Coronary artery (tissue), 2 donors: ENCODE results near the gene CACNA1C.

ENCODE experiments used
- DNase-seq: peaks from one replicate; pipeline ENCODE4 v3.0.0-alpha.2; 2017; ENCODE audit warnings: low spot score
- H3K27ac ChIP-seq, 2 donors: fragments of 200-600 bp; sonication (generic); one replicate each; pipeline ENCODE4 v1.5.1; 2016 to 2019
- H3K4me3 ChIP-seq: fragments of 200-600 bp; sonication (generic); 2 replicates; pipeline ENCODE4 v1.5.1; 2016; ENCODE audit warnings: mild to moderate bottlenecking, moderate library complexity
- TF ChIP-seq, protein P1 (sequence below): fragments of 200-600 bp; sonication (generic); IDR thresholded peaks from one replicate; pipeline ENCODE4 v1.5.1; 2019; ENCODE audit warnings: antibody characterized with exemption

CACNA1C gene

DNA sequence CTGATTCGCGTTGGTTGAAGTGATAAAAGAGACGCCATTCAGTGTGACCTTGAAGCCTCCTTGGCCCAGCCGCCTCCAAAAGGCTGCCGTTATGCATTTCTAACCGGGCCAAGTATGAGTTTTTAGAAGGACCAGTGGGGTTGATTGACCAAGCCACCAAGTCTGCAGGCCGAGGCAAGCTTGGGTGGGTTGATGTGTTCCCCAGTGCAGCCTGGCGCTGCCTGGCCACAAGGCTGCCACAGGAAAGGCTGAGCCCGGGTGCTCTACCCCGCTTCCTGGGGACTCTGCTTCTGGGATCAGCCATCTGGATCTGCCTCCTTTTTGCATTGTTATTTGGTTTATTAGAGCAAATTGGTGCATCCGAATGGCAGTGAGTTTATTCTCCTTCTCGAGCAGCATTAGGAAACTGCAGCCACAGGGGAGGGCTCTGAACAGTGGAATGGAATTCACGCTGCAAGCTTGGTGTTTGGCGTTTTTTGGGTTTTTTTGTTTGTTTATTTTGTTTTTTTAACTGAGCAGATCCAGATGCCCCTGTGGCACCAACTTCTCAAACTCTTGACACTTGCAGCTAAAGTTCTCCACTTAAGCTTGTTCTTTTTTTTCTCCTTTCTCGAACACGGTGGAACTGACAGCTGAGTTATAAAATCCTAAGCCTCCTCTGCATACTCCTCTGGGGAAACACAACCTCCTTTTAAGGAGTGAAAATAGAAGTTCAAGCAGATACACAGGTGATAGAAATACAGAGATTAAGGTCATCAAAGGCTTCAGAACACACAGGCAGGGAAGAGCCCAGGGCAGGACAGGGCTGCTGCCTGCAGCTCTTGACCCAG, 596.6 kb downstream of the CACNA1C start:
- TF ChIP-seq, protein P1, sequence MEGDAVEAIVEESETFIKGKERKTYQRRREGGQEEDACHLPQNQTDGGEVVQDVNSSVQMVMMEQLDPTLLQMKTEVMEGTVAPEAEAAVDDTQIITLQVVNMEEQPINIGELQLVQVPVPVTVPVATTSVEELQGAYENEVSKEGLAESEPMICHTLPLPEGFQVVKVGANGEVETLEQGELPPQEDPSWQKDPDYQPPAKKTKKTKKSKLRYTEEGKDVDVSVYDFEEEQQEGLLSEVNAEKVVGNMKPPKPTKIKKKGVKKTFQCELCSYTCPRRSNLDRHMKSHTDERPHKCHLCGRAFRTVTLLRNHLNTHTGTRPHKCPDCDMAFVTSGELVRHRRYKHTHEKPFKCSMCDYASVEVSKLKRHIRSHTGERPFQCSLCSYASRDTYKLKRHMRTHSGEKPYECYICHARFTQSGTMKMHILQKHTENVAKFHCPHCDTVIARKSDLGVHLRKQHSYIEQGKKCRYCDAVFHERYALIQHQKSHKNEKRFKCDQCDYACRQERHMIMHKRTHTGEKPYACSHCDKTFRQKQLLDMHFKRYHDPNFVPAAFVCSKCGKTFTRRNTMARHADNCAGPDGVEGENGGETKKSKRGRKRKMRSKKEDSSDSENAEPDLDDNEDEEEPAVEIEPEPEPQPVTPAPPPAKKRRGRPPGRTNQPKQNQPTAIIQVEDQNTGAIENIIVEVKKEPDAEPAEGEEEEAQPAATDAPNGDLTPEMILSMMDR: no peak
- DNase-seq: peak; percentile 64
- Histone ChIP-seq H3K27ac (no peak overlapping the region), H3K4me3 (no peak overlapping the region)

- Histone ChIP-seq H3K27ac (no peak overlapping the region), H3K4me3 (no peak overlapping the region)
- TF ChIP-seq, protein P1: no peak
- peak; percentile 67 for DNase-seq
Observed at GRCh38 chr12:2650261-2651067, 597.7 kb downstream of the CACNA1C start.

- peak; percentile 64 for DNase-seq
- Histone ChIP-seq H3K27ac (no peak overlapping the region), H3K4me3 (no peak overlapping the region)
- TF ChIP-seq, protein P1: no peak
Observed at GRCh38 chr12:2651068-2651965, 598.5 kb downstream of the CACNA1C start.

DNA sequence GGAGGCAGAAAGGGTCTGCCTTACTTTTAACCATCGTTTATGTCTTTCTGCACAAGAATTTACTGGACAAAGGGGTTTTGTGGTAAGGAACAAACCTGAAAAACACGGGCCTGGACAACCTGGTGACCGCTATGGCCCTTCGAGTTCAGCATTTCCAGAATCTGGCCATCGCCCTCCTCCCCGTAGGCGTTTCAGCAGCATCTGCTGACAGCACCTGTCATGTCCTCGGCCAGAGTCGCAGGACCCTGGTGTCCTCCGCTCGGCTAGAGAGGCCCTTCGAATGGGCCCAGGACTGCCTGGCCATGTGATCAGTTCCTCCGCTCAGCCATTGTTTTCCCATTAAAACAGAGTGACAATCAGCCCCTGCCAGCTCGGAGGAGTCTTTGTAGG, 599.2 kb downstream of the CACNA1C start:
- peak; percentile 26 for DNase-seq
- H3K27ac ChIP-seq: no peak overlapping the region
- H3K4me3 ChIP-seq: no peak overlapping the region
- TF ChIP-seq, protein P1: no peak

DNA sequence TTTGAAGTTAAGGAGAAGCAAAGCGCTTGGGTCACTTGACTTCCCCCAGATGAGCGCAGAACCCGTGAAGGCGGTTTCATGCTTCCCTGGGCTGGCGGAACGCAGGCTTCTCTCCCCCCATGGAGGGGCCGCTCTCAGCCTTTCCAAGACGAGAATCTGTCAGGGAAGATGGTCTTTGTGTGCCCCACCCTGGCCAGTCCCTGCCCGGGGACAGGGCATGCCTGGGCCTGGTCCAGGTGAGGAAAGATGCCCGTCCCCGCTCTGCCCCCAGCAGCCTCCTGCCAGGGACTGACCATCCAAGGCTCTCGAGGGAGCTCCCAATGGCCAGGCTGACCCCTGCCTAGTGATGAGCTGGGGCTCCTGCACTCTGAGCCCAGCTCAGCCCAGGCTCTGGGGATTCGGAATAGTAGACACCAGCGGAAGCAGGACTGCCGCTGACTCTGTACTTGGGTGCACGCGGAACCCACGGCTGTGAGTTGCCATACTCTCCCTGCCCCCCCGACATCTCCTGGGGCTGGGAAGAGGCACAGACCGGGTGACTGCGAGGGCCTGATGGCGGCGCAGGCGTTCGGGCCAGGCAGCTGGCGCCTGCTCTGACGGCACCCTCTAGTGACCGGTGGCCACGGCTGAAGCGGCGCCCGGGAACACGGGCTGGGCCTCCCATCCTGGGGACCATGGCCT, 599.8 kb downstream of the CACNA1C start:
- DNase-seq: peak; percentile 45

More for the DNA sequence above, 599.8 kb downstream of the CACNA1C start:
- H3K27ac ChIP-seq: no peak overlapping the region
- TF ChIP-seq, protein P1: no peak
- no peak overlapping the region for H3K4me3 ChIP-seq
